ENCODE measurements around the gene LY86.

Gene LY86

GRCh38 chr6:6570929-6571671, 17.4 kb upstream of the LY86 start:
- DNase-seq (ENCODE audit: low read depth), result no peak
- no peak overlapping the region for H3K4me3 ChIP-seq (ENCODE audit: low read length)
- TF ChIP-seq, protein P1, sequence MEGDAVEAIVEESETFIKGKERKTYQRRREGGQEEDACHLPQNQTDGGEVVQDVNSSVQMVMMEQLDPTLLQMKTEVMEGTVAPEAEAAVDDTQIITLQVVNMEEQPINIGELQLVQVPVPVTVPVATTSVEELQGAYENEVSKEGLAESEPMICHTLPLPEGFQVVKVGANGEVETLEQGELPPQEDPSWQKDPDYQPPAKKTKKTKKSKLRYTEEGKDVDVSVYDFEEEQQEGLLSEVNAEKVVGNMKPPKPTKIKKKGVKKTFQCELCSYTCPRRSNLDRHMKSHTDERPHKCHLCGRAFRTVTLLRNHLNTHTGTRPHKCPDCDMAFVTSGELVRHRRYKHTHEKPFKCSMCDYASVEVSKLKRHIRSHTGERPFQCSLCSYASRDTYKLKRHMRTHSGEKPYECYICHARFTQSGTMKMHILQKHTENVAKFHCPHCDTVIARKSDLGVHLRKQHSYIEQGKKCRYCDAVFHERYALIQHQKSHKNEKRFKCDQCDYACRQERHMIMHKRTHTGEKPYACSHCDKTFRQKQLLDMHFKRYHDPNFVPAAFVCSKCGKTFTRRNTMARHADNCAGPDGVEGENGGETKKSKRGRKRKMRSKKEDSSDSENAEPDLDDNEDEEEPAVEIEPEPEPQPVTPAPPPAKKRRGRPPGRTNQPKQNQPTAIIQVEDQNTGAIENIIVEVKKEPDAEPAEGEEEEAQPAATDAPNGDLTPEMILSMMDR (conservative IDR thresholded peaks at IDR 0.05; ENCODE audit: low read depth, low read length), result no peak

GRCh38 chr6:6575143-6575542, 13.4 kb upstream of the LY86 start:
- DNase-seq (ENCODE audit: low read depth), result no peak
- no peak overlapping the region for H3K4me3 ChIP-seq (ENCODE audit: low read length)
- TF ChIP-seq, protein P1 (conservative IDR thresholded peaks at IDR 0.05; ENCODE audit: low read depth, low read length), result no peak

DNA sequence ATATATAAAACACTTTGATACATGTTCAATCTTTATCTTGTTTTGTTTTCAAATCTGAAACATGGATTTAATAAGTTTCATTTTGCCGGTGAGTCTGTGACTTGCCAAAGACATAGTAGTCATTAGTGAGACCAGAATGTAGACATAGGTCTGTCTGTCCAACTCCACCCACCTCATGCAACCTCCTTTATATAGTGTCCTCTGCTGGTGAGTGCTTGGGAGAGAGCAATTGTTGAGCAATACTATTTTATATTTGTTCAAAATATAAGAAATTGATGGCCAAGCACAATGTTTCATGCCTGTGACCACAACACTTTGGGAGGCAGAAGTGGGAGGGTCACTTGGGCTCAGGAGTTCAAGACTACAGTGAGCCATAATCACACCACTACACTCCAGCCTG, 10.8 kb upstream of the LY86 start:
- no peak for DNase-seq (ENCODE audit: low read depth)
- H3K4me3 ChIP-seq (ENCODE audit: low read length), result no peak overlapping the region
- TF ChIP-seq, protein P1 (conservative IDR thresholded peaks at IDR 0.05; ENCODE audit: low read depth, low read length), result no peak

- no peak for DNase-seq (ENCODE audit: low read depth)
- H3K4me3 ChIP-seq (ENCODE audit: low read length), result no peak overlapping the region
- TF ChIP-seq, protein P1 (conservative IDR thresholded peaks at IDR 0.05; ENCODE audit: low read depth, low read length), result no peak
Measured at GRCh38 chr6:6579281-6579680, 9.2 kb upstream of the LY86 start.

GRCh38 chr6:6580225-6580856, 8.2 kb upstream of the LY86 start:
- H3K4me3 ChIP-seq (ENCODE audit: low read length), result no peak overlapping the region
- TF ChIP-seq, protein P1 (conservative IDR thresholded peaks at IDR 0.05; ENCODE audit: low read depth, low read length), result no peak
- no peak for DNase-seq (ENCODE audit: low read depth)

DNA sequence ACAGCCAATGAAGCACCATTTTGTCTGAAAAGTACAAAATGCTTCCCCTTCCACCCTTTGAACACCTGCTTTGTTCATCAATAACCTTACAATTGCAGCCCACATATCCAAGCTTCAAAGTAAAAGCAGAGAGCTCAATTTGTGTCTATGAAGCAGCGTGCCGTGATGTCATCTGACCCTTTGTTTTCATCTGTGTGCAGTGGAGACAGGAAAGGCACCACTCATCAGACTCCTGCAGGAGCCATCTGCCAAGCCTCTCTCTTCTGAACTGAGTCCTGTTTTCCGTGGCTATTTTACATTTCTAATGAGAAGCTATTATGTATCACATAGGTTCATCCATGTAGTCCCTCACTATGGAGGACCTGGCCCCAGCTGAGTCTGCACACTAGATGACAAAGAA, 7.5 kb upstream of the LY86 start:
- H3K4me3 ChIP-seq (ENCODE audit: low read length), result no peak overlapping the region
- no peak for DNase-seq (ENCODE audit: low read depth)
- TF ChIP-seq, protein P1 (conservative IDR thresholded peaks at IDR 0.05; ENCODE audit: low read depth, low read length), result no peak

- DNase-seq (ENCODE audit: low read depth), result no peak
- H3K4me3 ChIP-seq (ENCODE audit: low read length), result no peak overlapping the region
- TF ChIP-seq, protein P1 (conservative IDR thresholded peaks at IDR 0.05; ENCODE audit: low read depth, low read length), result no peak
Measured at GRCh38 chr6:6582131-6582530, 6.4 kb upstream of the LY86 start.

All from retinal pigment epithelial cell (primary cell).